ENCODE results near the gene PRIMA1.

The PRIMA1 gene, protein sequence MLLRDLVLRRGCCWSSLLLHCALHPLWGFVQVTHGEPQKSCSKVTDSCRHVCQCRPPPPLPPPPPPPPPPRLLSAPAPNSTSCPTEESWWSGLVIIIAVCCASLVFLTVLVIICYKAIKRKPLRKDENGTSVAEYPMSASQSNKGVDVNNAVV

DNA sequence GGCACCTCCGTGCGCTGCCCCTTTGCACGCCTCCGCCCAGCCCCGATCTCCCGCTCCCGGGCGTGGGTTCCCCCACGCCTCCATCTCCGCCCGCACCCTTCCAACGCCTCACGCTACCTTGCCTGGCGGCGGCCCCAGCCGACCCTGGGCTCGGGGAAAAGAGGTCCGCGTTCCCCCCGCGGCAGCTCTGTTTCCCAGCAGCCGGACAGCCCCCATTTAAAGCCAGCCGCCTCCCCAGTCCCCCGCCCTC lies at the start of gene PRIMA1:
PRIMA1 (minus strand) TSS at position 193 of the 250 bp plus-strand sequence. CDS start 767 bp downstream, outside the sequence.
- Histone ChIP-seq H3K4me3 (ENCODE audit: low read depth, low read length) (peak within 1 kb of the TSS; percentile 63), H3K27me3 (ENCODE audit: insufficient read depth, low read depth, severe bottlenecking) (no peaks in the 10 kb centered on the region), H3K27ac (peak within 1 kb of the TSS; percentile 94), H3K36me3 (no peaks in the 10 kb centered on the region; the same call in 1 of the 2 replicates), H3K9me3 (ENCODE audit: severe bottlenecking) (no peaks in the 10 kb centered on the region)
- no peak for DNase-seq
- TF ChIP-seq, protein P1, sequence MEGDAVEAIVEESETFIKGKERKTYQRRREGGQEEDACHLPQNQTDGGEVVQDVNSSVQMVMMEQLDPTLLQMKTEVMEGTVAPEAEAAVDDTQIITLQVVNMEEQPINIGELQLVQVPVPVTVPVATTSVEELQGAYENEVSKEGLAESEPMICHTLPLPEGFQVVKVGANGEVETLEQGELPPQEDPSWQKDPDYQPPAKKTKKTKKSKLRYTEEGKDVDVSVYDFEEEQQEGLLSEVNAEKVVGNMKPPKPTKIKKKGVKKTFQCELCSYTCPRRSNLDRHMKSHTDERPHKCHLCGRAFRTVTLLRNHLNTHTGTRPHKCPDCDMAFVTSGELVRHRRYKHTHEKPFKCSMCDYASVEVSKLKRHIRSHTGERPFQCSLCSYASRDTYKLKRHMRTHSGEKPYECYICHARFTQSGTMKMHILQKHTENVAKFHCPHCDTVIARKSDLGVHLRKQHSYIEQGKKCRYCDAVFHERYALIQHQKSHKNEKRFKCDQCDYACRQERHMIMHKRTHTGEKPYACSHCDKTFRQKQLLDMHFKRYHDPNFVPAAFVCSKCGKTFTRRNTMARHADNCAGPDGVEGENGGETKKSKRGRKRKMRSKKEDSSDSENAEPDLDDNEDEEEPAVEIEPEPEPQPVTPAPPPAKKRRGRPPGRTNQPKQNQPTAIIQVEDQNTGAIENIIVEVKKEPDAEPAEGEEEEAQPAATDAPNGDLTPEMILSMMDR (IDR thresholded peaks at IDR 0.05; ENCODE audit: low read depth, low read length) = no peak

DNA sequence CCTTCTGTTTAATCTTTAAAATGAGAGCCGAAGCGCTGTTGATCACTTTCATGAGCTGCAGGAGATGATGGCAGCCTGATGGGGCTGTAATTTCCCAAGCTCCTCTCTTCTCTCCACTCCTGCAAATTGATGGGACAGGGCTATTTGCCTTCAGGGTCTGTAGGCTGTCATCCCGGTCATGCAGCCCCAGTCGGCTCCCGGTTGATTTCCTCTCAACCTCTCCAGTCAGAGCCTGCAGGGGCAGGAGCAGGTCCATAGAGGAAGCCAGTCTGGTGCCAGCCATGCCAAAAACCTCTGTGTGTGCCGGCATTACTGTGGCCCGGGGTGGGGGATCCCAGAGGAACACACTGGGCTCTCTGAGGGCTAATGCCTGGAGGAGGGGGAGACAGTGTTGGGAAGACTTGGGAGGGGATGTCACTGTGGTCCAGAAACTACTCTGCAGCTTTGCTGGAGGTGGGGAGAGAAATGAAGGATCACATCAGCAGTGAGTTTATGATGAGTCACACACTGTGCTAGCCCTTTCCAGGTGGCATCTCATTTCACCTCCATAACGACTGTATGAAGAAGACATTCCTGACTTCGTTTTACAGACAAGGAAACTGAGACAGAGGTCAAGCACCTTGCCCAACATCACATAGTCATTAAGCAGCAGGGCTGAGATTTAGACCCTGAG lies 46.5 kb upstream of the PRIMA1 start:
- DNase-seq = no peak
- TF ChIP-seq, protein P1 (IDR thresholded peaks at IDR 0.05; ENCODE audit: low read depth, low read length) = no peak
- Histone ChIP-seq H3K4me3 (ENCODE audit: low read depth, low read length) (no peak overlapping the region), H3K9me3 (ENCODE audit: severe bottlenecking) (no peaks in the 10 kb centered on the region), H3K27ac (no peak overlapping the region), H3K36me3 (no peaks in the 10 kb centered on the region), H3K27me3 (ENCODE audit: insufficient read depth, low read depth, severe bottlenecking) (no peaks in the 10 kb centered on the region)

DNA sequence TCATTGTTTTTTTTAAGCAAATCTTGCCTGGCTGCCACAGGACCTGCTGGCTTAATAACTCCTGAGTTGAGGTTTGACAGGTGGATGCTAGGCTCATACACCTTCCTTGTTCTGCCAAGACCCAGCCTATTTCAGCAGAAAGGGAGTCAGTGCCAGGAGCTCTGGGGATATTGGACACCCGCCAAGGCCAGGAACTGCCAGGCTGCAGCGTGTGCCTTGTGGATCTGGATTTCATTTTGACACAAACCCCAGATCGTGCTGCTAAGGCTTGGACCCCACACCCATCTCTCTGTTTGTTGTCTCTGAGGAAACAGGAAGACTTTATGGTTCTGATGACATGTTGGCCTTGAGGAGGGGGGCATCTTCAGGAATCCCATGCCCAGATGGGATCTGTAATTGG lies 44.4 kb upstream of the PRIMA1 start:
- Histone ChIP-seq H3K27me3 (ENCODE audit: insufficient read depth, low read depth, severe bottlenecking) (no peaks in the 10 kb centered on the region), H3K36me3 (no peaks in the 10 kb centered on the region), H3K27ac (no peak overlapping the region), H3K4me3 (ENCODE audit: low read depth, low read length) (no peak overlapping the region), H3K9me3 (ENCODE audit: severe bottlenecking) (no peaks in the 10 kb centered on the region)
- DNase-seq = no peak
- TF ChIP-seq, protein P1 (IDR thresholded peaks at IDR 0.05; ENCODE audit: low read depth, low read length) = no peak

DNA sequence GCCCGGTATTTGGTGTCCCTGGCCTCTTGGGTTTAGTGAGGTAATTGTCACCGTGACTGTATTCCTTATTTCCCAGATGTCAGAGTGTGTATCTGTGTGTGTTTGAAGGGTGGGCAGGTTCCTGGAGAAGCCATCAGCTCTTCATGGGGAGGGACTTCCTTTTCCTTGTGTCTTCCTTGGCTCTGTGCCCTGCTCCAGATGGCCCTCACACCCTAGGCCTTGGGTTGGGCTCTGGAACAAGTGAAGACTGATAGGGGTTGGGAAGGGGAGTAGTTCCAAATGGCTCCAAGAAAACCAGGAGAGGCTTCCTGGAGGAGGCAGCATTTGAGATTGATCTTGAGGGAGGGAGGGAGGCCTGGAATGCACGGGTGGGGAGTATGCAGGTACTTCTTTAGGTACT lies 43.8 kb upstream of the PRIMA1 start:
- TF ChIP-seq, protein P1 (IDR thresholded peaks at IDR 0.05; ENCODE audit: low read depth, low read length) = no peak
- Histone ChIP-seq H3K4me3 (ENCODE audit: low read depth, low read length) (no peak overlapping the region), H3K27ac (no peak overlapping the region), H3K36me3 (no peaks in the 10 kb centered on the region), H3K27me3 (ENCODE audit: insufficient read depth, low read depth, severe bottlenecking) (no peaks in the 10 kb centered on the region), H3K9me3 (ENCODE audit: severe bottlenecking) (no peaks in the 10 kb centered on the region)
- no peak for DNase-seq

DNA sequence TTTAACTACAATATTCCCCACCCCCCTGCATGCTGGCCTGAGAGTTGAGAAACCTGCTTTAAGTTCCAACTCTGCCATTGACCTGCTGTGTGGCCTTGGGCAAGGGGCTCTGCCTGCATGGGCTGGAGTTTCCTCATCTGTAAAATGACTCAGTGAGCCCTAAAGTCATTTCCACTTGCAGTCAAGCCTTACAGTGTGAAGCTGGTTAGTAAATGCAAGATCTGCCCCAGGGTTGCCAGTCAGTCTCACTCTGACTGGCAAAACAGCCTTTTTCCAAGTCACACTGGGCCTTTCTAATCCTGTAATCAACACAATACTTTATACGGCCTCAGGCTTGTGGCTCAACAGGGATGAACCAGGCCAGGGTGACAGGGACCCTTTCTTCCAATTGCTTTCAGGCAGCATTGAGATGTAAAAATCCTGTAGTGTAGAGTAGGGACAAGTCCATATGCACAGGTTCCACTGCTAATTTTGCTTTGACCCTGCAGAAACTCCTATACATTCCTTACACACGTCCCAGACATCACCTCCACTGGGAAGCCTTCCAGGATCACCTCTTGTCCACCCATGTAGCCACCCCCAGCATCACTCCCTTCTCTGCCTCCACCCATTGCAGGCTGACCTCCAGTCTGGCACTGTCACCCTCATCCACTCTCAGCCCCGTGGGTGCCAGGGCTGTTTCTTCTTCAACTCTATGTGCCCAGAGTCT lies 42.6 kb upstream of the PRIMA1 start:
- TF ChIP-seq, protein P1 (IDR thresholded peaks at IDR 0.05; ENCODE audit: low read depth, low read length) = no peak
- H3K9me3 ChIP-seq (ENCODE audit: severe bottlenecking) = no peaks in the 10 kb centered on the region
- no peaks in the 10 kb centered on the region for H3K27me3 ChIP-seq (ENCODE audit: insufficient read depth, low read depth, severe bottlenecking)
- no peaks in the 10 kb centered on the region for H3K36me3 ChIP-seq
- H3K4me3 ChIP-seq (ENCODE audit: low read depth, low read length) = no peak overlapping the region
- no peak overlapping the region for H3K27ac ChIP-seq
- DNase-seq = no peak
